Psoas muscle (tissue), 8 donors: ENCODE measurements around the gene CRYGN. TPM values are rescaled to one million over a fixed set of nuclear protein-coding genes. Genes with fewer than 3 reads are reported as not detected.

Source experiments
- ATAC-seq, 4 donors: fragments of 200-7000 bp; cut with Tn5 transposase; one replicate each; pipeline ENCODE4 v1.9.1; 2020; ENCODE audit warnings: moderate library complexity in 3 of 4, mild to moderate bottlenecking in 2 of 4
- DNase-seq, 2 donors: peaks; one replicate each; pipeline ENCODE4 v3.0.0-alpha.2; 2020
- H3K27ac ChIP-seq: fragments of 200-600 bp; one replicate; pipeline ENCODE4 v1.8.0; 2022
- H3K27me3 ChIP-seq, 3 donors: fragments of 200-600 bp in 1 of 3; one replicate each; pipeline versions ENCODE4 v1.6.1 to v1.8.0; 2013 to 2022; ENCODE audit warnings: low read length in 2 of 3, mild to moderate bottlenecking in 2 of 3, moderate library complexity in 1 of 3; ENCODE audit not compliant: insufficient read depth in 3 of 3
- H3K36me3 ChIP-seq, 2 donors: fragments of 200-600 bp in 1 of 2; one replicate each; pipeline versions ENCODE4 v1.6.1 to v1.8.0; 2013 to 2022; ENCODE audit warnings: low read depth in 1 of 2, mild to moderate bottlenecking in 1 of 2, moderate library complexity in 1 of 2; ENCODE audit not compliant: insufficient read depth in 1 of 2
- H3K4me1 ChIP-seq: fragments of 200-600 bp; one replicate; pipeline ENCODE4 v1.8.0; 2022
- H3K4me3 ChIP-seq: fragments of 200-600 bp; one replicate; pipeline ENCODE4 v1.8.0; 2022; ENCODE audit warnings: mild to moderate bottlenecking
- H3K9me3 ChIP-seq: fragments of 200-600 bp; one replicate; pipeline ENCODE4 v1.8.0; 2022
- WGBS, 3 donors: extraction: QIAGEN DNeasy Blood & Tissue Kit; methylation state at CpG; one replicate each; pipeline versions ENCODE4 v1.1.6 to v1.1.7; 2013; 5-methylcytosine and 5-hydroxymethylcytosine counted together
- intact Hi-C, 2 donors: fragments of 100-400 bp; cut with DNase I; formaldehyde crosslinking; loops; one replicate each; pipeline versions ENCODE4 v1.11.0 to v1.14.2; 2022
- polyA plus RNA-seq, 3 donors: library from polyadenylated mRNA; stranded (reverse); fragments of 200-250 nt; gene quantifications; one replicate each; pipeline ENCODE4 v1.2.3, GENCODE V29; 2013
- total RNA-seq, 4 donors: library from RNA; stranded (reverse); fragmentation: NEBNext Ultra II Directional in 2 of 4; extraction: Animal tissue kit (Norgen Biotek cat#: 25700) in 2 of 4; gene quantifications; one replicate each; pipeline versions ENCODE4 v1.2.1 to v1.2.4, GENCODE V29; 2021 to 2023
- TF ChIP-seq, protein P1 (sequence below): fragments of 200-600 bp; IDR thresholded peaks from one replicate; pipeline ENCODE4 v1.8.0; 2022; ENCODE audit warnings: antibody characterized with exemption
- donor health status: healthy with polysubstance abuse.
- donor health status: DM: no; HTN: no; CAD: no; lungs with moderate emphysema.
- donor health status: Bipolar disorder and iron deficiency.
- donor health status: healthy.
- donor health status: DM: yes; HTN: yes; CAD: no.
- donor health status: DM: no; HTN: no; CAD: no.
- donor health status: DM: no; HTN: no; CAD: no.
- donor health status: DM: yes; HTN: yes; CAD: no.

CRYGN gene
- total and polyA plus RNA-seq, 7 donors = 0.12 to 0.15 TPM; not detected in 5

DNA sequence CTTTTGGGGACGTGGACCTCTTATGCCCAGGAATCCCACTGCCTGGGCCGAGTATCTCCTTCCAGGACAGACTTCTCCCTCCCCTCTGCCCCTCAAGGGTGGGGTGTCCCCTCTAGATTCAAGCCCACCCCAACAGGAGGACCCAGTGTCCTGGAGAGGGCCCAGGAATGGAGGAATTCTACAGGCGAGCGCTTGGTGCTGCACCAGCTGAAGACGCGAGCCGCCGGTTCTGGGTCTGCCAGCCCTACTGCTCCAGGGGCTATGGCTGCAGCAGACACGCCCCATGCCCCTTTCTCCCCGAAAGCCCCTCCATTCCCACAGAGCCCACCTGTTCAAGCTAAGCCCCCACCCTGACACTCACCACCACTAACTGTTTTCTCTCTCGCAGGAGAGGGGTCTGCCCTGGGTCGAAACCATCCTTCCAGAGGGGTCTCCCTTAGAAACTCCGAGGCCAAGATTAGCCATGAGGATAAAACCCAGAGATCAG, 8.6 kb downstream of the CRYGN start:
- H3K36me3 ChIP-seq = no peaks in the 10 kb centered on the region
- H3K27me3 ChIP-seq = peaks cover 0 to 10% (median 8%) of the 10 kb centered on the region in 3 donors
- intact Hi-C loops = loop anchor here in 1 of 2 donors (5.0 kb wide), 1 partner anchor 54 kb away; no protein-coding TSS in a partner anchor
- TF ChIP-seq, protein P1, sequence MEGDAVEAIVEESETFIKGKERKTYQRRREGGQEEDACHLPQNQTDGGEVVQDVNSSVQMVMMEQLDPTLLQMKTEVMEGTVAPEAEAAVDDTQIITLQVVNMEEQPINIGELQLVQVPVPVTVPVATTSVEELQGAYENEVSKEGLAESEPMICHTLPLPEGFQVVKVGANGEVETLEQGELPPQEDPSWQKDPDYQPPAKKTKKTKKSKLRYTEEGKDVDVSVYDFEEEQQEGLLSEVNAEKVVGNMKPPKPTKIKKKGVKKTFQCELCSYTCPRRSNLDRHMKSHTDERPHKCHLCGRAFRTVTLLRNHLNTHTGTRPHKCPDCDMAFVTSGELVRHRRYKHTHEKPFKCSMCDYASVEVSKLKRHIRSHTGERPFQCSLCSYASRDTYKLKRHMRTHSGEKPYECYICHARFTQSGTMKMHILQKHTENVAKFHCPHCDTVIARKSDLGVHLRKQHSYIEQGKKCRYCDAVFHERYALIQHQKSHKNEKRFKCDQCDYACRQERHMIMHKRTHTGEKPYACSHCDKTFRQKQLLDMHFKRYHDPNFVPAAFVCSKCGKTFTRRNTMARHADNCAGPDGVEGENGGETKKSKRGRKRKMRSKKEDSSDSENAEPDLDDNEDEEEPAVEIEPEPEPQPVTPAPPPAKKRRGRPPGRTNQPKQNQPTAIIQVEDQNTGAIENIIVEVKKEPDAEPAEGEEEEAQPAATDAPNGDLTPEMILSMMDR = no peak
- DNase-seq (no peak), ATAC-seq (no peak)
- H3K4me3 ChIP-seq = no peak overlapping the region
- WGBS, 3 donors = 90 to 92% (median 92%) methylated on average over 13 of the region's 13 CpGs
- no peaks in the 10 kb centered on the region for H3K9me3 ChIP-seq
- no peak overlapping the region for H3K27ac ChIP-seq
- no peaks in the 10 kb centered on the region for H3K4me1 ChIP-seq

DNA sequence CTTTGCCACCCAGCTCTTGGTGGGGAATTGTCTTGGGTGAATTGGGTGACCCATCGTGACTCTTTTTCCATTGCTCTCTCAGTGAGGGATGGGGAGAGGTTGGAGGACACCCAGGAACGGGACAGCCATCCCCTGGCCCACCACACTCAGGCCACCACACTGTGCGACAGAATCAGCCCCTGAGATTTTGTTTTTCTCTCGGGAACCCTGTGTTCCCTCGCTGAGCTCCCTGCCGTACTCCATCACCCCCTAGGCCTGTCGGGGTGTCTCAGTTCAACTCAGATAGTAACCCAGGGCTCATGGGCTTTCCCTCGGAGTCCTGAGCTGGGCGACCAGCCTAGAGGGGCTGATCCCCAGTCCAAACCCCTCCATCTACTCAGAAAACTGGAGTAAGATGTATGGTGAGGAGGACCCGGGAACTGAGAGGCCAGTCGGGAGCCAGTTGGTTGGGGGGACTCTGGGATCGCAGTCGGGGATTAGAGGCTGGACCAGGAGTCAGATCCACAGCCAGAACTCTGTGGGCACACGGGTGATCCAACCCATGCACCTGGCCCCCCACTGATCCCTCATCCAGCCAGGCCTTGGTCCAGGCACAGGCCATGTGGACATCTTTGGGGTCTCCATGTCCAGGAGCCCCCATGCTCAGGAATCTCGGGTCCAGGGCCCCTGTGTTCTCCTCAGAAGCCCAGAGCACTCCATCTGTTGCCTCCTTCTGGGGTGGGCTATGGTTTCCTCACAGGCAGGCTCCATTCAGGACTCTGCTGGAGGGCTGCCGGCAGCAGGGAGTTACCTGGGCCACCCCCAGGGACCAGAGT, 9.3 kb downstream of the CRYGN start:
- WGBS, 3 donors = 86 to 90% (median 88%) methylated on average over 16 of the region's 16 CpGs
- Histone ChIP-seq H3K4me3 (no peak overlapping the region), H3K27ac (no peak overlapping the region), H3K9me3 (no peaks in the 10 kb centered on the region), H3K36me3 (no peaks in the 10 kb centered on the region), H3K4me1 (no peaks in the 10 kb centered on the region), H3K27me3 (peaks cover 0 to 10% (median 5%) of the 10 kb centered on the region in 3 donors)
- DNase-seq (no peak), ATAC-seq (no peak)
- TF ChIP-seq, protein P1 = no peak
- intact Hi-C loops = loop anchor here in 1 of 2 donors (5.0 kb wide), 1 partner anchor 53 kb away; no protein-coding TSS in a partner anchor

DNA sequence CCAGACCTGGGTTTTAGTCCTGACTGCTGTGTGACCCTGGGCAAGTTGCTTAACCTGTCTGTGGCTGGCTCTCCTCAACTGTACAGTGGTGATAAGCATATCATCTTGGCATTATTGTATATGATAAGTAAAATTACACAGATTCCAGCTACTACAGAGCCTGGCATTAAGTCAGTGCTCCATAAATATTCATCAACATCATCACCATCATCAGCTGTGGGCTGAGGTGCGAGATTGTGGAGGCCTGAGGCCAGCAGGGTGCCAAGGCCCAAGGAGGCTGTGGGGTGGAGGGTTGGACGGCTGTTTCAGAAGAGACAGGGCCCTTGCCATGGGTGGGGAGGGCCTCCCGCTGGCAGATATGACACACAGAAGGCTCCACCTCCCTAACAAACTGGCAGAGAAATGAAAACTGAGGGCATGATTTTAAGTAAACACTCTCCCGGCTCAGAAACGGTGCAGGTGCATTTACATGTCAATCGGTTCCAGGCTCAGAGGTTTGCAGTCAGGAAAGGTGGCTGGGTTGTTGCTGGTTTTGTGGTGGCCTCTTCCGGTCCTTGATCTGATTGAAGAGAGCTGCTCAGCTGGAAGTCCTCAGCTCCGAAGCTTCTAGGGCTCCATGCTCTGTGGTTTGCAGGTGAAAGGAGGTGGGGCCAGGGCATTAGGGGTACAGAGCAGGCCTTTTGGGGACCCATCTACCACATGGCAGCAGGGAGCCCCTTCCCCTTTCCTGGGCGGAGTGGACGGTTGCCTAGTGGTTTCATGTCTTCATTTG, 10.2 kb downstream of the CRYGN start:
- H3K36me3 ChIP-seq = no peaks in the 10 kb centered on the region
- WGBS, 3 donors = 62 to 74% (median 72%) methylated on average over 10 of the region's 10 CpGs
- intact Hi-C loops = loop anchor here in 1 of 2 donors (5.0 kb wide), 1 partner anchor 52 kb away; no protein-coding TSS in a partner anchor
- no peak overlapping the region for H3K4me3 ChIP-seq
- peak overlapping the region; percentile 10 for H3K27ac ChIP-seq
- H3K4me1 ChIP-seq = no peaks in the 10 kb centered on the region
- TF ChIP-seq, protein P1 = no peak
- peaks cover 0 to 10% (median 5%) of the 10 kb centered on the region in 3 donors for H3K27me3 ChIP-seq
- no peaks in the 10 kb centered on the region for H3K9me3 ChIP-seq
- no peak for ATAC-seq
- no peak for DNase-seq

DNA sequence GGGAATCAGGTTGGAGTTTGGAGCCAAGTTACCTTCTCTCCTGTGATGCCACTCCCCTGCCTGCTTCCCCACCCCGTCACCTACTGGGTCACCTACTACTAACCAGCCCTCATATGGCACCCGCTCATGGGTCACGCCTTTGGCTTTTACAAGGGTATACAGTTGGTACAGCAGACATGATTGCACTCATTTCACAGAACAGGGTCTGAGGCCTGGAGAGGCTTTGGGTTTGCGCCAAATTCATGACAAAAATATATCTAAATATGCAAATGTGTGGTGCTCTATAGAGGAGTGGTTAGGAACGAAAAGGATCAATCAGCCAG, 10.7 kb downstream of the CRYGN start:
- H3K4me1 ChIP-seq = no peaks in the 10 kb centered on the region
- no peaks in the 10 kb centered on the region for H3K9me3 ChIP-seq
- peak overlapping the region; percentile 10 for H3K27ac ChIP-seq
- DNase-seq = no peak
- no peak for ATAC-seq
- 92 to 97% (median 93%) methylated on average over 5 of the region's 5 CpGs for WGBS, 3 donors
- TF ChIP-seq, protein P1 = no peak
- peaks cover 0 to 10% (median 5%) of the 10 kb centered on the region in 3 donors for H3K27me3 ChIP-seq
- no peak overlapping the region for H3K4me3 ChIP-seq
- H3K36me3 ChIP-seq = no peaks in the 10 kb centered on the region
- intact Hi-C loops = no loop called here
